Cerebellar cortex (tissue), 1 donor: ENCODE results near the gene SPO11.
A peak's percentile ranks its signal among the peaks of the same experiment; 100 is the strongest.
"Not testable (repeated sequence)": the region's sequence is repeated elsewhere in the genome, so short reads cannot be mapped to it uniquely, and the experiment has no call there.

ENCODE experiments used
- DNase-seq: peaks from one replicate; pipeline ENCODE4 v3.0.0-alpha.2; 2015; ENCODE audit warnings: low spot score

Gene SPO11

DNA sequence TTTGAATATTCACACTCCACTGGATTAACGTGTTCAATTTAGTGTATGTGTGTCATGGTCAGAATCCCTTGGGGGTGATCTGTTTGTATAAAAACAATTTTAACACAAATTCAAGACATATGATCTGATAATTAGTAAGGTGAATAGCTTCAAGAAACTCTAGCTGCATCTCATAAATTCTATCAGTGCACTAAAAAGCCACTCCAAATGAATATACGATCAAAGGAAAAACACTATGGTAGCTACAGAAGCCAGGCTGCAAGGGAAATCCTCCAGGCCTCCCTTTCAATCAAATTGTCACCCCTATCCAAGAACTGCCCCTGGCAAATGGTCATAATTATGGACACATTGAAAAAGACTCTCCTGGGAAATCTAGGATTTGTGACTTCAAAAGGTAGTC, 12.1 kb downstream of the SPO11 start:
- DNase-seq, result no peak

DNA sequence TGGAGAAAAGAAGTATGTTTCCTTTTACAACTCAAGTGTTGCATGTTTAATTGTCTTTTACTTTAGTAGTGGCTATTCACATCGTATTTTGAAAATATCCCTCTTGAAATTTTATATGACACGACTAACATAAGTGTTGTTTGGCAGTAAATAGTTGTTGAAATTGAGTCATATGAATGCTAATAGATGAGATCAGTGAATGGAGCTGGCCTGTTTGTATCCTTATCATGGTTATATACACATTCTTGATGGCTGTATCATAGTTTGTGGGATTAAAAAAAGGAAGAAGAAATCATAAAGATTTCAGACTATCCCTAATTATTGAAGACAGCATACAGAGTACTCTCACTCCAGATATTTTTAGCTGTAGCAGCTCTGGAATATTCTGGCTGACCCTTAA, 13.2 kb downstream of the SPO11 start:
- no peak for DNase-seq

GRCh38 chr20:57346477-57346876, 16.9 kb downstream of the SPO11 start:
- DNase-seq, result peak; percentile 78

GRCh38 chr20:57347393-57347792, 17.8 kb downstream of the SPO11 start:
- DNase-seq, result no peak

DNA sequence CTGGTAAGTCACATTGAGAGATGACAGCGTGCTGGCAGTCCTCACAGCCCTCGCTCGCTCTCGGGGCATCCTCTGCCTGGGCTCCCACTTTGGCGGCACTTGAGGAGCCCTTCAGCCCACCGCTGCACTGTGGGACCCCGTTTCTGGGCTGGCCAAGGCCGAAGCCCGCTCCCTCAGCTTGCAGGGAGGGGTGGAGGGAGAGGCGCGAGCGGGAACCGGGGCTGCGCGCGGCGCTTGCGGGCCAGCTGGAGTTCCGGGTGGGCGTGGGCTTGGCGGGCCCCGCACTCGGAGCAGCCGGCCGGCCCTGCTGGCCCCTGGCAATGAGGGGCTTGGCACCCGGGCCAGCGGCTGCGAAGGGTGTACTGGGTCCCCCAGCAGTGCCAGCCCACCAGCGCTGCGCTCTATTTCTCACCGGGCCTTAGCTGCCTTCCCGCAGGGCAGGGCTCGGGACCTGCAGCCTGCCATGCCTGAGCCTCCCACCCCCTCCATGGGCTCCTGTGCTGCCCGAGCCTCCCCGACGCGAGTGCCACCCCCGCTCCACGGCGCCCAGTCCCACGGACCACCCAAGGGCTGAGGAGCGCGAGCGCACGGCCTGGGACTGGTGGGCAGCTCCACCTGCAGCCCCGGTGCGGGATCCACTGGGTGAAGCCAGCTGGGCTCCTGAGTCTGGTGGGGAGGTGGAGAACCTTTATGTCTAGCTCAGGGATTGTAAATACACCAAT, 18.8 kb downstream of the SPO11 start:
- not testable (repeated sequence) for DNase-seq

DNA sequence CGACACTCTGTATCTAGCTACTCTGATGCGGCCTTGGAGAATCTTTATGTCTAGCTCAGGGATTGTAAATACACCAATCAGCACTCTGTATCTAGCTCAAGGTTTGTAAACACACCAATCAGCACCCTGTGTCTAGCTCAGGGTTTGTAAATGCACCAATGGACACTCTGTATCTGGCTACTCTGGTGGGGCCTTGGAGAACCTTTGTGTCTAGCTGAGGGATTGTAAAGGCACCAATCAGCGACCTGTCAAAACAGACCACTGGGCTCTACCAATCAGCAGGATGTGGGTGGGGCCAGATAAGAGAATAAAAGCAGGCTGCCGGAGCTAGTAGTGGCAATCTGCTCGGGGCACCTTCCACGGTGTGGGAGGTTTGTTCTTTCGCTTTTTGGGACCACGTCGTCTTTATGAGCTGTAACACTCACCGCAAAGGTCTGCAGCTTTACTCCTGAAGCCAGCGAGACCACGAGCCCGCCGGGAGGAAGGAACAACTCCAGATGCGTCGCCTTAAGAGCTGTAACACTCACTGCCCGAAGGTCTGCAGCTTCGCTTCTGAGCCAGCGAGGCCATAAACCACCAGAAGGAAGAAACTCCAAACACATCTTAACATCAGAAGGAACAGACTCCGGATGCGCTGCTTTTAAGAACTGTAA, 19.4 kb downstream of the SPO11 start:
- DNase-seq, result not testable (repeated sequence)

DNA sequence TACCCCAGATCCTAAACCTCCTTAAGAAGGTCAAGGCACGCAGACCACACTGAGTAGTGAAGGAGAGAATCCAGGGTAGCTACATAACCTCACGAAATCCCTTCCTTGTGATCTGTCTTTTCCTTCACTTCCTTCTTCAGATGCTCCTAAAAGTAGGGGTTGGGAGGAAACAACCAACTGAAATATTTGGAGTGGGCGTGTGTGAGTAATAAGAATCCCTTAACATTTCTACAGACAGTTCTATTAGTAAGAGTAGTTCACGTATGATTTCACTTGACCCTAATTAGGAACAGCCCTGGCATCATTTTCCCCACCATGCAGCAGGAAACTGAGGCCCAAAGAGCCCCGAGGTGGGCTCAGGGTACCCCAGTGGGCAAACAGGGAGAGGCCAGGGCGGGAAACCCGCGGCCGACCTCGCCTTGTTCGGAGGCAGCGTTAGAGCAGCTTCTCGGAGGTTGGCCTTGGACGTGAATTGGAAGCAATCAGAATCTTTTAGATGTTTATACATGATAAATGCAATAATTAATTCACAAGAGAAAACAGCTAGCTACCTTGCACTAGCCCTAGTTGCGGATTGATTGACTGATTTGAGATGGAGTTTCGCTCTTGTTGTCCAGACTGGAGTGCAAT, 20.6 kb downstream of the SPO11 start:
- DNase-seq, result no peak

DNA sequence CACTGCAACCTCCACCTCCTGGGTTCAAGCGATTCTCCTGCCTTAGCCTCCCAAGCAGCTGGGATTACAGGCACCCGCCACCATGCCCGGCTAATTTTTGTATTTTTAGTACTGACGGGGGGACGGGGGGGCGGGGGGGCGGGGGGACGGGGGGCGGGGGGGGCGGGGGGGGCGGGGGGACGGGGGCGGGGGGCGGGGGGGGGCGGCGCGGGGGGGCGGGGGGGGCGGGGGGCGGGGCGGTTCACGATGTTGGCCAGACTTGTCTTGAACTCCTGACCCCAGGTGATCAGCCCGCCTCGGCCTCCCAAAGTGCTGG, 21.1 kb downstream of the SPO11 start:
- DNase-seq, result not testable (repeated sequence)

DNA sequence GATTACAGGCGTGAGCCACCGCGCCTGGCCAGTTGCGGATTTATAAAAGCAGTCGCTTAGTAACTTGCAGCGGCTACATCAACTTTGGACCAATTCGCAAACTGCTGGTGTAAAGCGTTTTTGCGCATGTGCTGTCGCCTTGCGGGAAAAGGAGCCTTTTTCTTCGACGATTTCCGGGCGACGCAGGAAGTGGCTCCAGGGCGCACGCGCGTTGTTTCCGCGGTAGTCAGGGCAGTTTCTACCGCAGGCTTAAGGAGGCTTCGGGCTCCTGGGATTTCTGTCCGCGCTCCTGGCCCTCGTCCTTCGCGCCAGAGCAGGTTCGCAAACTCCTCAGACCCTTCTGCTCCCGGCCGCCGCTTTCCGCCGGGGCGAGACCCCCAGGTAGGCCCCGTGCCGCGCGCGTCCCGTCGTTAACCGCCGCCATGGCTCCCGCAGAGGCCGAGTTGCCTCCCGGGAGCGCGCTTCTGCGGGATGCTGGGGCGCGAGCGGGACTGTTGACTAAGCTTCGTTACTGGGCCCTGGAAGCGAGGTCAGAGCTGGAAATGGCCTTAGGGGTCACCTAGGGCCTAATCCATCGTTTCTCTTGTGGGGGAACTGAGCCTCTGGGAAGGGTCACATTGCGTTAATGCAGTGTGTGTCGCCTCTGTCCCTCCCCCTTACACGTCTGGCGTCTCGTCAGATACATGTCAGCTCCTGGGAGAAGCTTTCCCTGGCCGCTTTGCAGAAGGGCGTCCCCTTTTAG, 21.6 kb downstream of the SPO11 start, which contains the start of gene RAE1:
RAE1 (plus strand) TSS at position 214 of the 742 bp plus-strand sequence. CDS start 2,784 bp downstream, outside the sequence.
- peak; percentile 94 for DNase-seq

GRCh38 chr20:57352305-57352704, 22.7 kb downstream of the SPO11 start:
- no peak for DNase-seq

GRCh38 chr20:57353351-57353750, 23.7 kb downstream of the SPO11 start:
- no peak for DNase-seq

DNA sequence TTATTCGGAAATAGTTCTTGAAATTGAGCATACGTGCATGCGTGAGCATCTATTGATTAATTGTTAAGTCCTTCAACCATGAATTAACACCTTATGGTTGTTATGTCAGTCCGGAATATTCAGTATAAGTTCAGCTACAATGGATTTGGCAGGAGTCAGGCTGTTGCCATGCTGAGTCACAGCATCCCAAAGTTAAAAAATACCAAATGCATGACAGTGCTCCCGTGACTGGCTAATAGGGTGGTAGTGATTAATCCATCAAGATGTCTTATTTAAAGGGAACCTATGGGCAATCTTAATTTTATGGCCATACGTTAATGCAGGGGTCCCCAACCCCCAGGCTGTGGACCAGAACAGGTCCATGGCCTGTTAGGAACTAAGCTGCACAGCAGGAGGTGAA, 31.9 kb downstream of the SPO11 start:
- no peak for DNase-seq

DNA sequence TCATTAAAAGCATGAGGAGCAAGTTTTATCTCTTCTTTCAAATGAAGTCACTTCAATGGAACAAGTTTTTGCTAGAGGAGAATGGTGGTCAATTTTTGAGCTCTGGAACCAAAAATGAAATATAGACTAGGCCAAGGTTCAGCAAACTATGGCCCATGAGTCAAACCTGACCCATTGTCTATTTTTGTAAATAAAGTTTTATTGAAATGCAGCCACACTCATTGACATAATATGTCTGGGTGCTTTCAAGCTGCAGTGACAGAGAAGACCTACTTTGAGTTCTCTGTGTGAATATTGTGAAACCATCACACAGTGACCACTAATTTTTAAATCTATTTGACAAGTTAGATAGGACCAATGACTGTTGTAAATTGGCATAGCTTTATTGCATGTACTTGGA, 34.8 kb downstream of the SPO11 start:
- no peak for DNase-seq

DNA sequence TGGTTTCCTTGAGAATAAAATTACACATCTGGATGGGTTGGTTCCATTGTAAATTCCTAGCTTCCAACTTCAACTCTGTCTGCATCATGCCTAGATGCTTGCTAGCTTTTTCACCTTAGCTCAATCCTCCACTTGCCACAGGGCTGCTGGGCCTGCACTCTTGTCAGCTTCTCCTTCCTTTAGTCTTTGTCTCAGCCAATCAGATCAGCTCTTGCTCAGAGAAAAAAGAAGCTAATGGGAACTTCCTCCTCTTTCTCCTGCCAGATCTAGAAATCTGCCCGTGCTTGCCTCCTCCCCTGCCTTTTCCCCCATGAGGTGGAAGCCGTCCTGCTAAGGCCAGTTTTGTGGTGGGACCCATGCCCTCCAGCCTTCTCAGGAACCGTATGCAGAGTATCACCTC, 40.0 kb downstream of the SPO11 start:
- DNase-seq, result no peak

DNA sequence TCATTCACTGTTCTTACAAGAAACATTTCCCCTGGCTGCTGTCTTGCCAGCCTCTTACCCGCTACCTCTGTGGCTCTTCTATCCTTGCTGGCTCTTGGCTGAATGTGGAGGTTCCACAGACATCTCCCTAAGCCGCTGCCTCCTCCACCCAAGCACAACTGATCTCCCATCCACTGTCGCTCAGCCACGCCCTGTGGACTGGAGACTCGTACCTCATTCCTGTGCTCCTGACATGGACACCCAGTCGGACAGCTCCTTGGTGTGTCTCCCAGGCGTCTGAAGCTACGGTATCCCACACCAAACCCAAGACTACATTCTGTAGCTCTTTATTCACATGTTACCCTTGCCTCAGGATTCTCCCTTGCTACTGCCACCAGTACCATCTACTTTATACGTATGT, 40.7 kb downstream of the SPO11 start:
- DNase-seq, result no peak

DNA sequence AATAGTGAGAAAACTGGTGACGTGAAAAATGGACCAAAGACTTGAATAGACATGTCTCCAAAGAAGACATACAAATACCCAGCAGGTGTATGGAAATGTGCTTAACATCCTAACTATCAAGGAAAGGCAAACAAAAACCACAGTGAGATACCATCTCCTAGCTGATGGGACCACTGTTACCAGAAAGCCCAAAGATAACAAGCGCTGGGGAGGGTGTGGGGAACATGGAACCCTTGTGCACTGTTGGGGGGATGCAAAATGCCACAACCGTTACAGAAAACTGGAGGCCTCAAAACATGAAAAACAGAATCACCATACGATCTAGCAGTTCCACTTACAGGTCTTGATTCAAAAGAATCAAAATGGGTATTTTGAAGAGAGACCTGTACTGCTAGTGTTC, 41.8 kb downstream of the SPO11 start:
- DNase-seq, result no peak

DNA sequence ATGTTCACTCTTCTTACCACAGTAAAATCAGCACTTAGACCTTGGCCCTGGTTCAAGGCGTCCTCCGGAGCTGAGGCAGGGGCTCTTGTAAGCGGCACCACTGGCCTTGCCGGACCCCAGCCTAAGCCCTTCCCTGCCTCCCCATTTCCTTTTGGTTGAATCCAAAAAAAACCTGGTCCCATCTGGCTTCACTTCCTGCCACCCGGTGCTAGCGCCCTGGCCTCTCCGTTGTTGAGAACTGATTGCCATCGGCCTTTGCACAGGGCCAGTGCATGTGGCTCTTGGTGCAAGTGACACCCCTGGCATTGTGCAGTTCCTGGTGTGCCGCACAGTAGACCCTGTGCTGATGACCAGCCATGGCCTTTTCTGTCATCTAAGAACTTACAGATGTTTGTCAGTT, 42.6 kb downstream of the SPO11 start:
- DNase-seq, result no peak

DNA sequence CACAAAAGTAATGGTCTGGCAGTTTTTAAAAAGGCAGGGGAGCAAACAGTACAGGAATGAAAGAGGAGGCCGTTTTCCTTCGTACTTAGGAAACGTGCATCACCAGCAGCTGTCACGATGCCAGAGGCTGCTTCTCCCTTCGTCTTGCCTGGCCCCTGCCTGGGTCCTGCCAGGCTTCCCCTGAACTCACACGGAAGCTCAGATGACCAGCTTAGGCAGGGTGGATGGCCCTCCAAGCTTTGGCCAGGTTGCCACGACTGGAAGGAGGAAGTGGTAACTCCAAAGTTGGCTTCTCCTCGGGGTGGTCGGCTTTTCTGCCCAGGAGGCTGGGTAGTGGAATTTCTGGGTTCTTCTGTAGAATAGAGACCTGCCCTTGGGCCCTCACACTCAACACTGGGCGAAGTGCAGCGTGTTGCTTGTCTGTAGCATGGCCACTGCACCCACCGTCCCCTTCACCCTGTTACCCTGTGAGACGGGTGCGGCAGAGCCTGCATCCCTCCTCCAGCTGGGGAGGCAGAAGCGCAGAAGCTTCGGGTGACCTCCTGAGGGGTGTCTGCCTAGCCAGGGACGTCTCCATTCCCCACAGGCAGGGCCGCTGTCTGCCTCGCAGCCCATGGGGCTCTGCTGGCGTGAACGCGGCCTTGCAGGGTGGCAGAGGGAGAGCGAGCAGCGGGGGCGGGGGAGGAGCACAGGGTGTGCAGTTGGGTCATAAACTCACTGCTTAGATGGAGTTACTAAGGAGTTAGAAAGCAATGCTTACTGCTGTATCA, 43.2 kb downstream of the SPO11 start:
- no peak for DNase-seq

DNA sequence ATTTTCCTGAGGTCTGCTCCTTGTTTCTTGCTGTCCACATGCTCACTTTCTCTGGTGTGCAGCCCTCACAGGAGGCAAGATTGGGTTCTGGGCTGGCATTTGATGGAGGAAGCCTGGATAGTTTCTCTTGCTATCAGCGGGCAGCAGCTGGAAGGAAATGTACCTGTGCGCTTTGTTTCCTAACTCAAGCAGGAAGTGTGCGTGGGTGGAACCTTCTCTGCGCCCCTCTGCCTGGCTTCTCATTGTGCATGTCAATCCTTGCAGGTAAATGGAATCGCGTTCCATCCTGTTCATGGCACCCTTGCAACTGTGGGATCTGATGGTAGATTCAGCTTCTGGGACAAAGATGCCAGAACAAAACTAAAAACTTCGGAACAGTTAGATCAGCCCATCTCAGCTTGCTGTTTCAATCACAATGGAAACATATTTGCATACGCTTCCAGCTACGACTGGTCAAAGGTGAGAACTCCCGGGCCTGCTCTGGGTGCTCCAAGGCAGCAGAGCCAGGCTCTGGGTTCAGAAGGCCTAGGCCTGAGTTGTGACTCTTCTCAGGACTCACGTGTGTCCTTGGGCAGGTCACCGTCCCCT, 44.8 kb downstream of the SPO11 start:
- DNase-seq, result no peak

GRCh38 chr20:57374931-57375651, 45.5 kb downstream of the SPO11 start:
- no peak for DNase-seq
